GM19025 (cell line): ENCODE results near the gene GAB1.

Experiments used
- ATAC-seq: cut with Tn5 transposase; IDR thresholded peaks from one replicate; pipeline ENCODE4 v1.9.1; 2021; ENCODE audit warnings: mild to moderate bottlenecking, low read depth, moderate library complexity; ENCODE audit not compliant: unreplicated experiment

The GAB1 gene

GRCh38 chr4:143407888-143408287, 71.2 kb downstream of the GAB1 start:
- ATAC-seq = no peak

GRCh38 chr4:143410015-143410414, 73.3 kb downstream of the GAB1 start:
- no peak for ATAC-seq

- no peak for ATAC-seq
These were observed 75.1 kb downstream of the GAB1 start for GRCh38 chr4:143411527-143412419.

- ATAC-seq = no peak
These were observed 75.7 kb downstream of the GAB1 start for GRCh38 chr4:143412420-143412758.

GRCh38 chr4:143417679-143418403, 81.2 kb downstream of the GAB1 start:
- ATAC-seq = peak; percentile 92

GRCh38 chr4:143420227-143420626, 83.6 kb downstream of the GAB1 start:
- ATAC-seq = no peak

- no peak for ATAC-seq
These were observed 84.9 kb downstream of the GAB1 start for GRCh38 chr4:143421609-143422008.

- ATAC-seq = no peak
These were observed 87.6 kb downstream of the GAB1 start for GRCh38 chr4:143424276-143424675.

GRCh38 chr4:143431526-143432257, 95.0 kb downstream of the GAB1 start:
- no peak for ATAC-seq

- ATAC-seq = no peak
These were observed 95.5 kb downstream of the GAB1 start for GRCh38 chr4:143432258-143432591.

GRCh38 chr4:143433231-143433630, 96.6 kb downstream of the GAB1 start:
- ATAC-seq = no peak

- ATAC-seq = no peak
These were observed 99.3 kb downstream of the GAB1 start for GRCh38 chr4:143435955-143436354.

GRCh38 chr4:143437476-143437875, 100.8 kb downstream of the GAB1 start:
- no peak for ATAC-seq

- no peak for ATAC-seq
These were observed 101.3 kb downstream of the GAB1 start for GRCh38 chr4:143437937-143438336.

- no peak for ATAC-seq
These were observed 102.0 kb downstream of the GAB1 start for GRCh38 chr4:143438710-143439109.

- ATAC-seq = no peak
These were observed 104.4 kb downstream of the GAB1 start for GRCh38 chr4:143441109-143441508.

- ATAC-seq = no peak
These were observed 105.0 kb downstream of the GAB1 start for GRCh38 chr4:143441678-143442077.

- no peak for ATAC-seq
These were observed 107.1 kb downstream of the GAB1 start for GRCh38 chr4:143443728-143444127.

- no peak for ATAC-seq
These were observed 114.5 kb downstream of the GAB1 start for GRCh38 chr4:143451186-143451585.

- ATAC-seq = no peak
These were observed 118.5 kb downstream of the GAB1 start for GRCh38 chr4:143455211-143455610.

- no peak for ATAC-seq
These were observed 122.3 kb downstream of the GAB1 start for GRCh38 chr4:143458966-143459365.
